WTC11 (cell line): Measurements from ENCODE around the gene GAS2. TPM values are rescaled to one million over a fixed set of nuclear protein-coding genes. Genes with fewer than 3 reads are reported as not detected.

Source experiments
- ATAC-seq: fragments of 200-7000 bp; cut with Tn5 transposase; 2 replicates; pipeline ENCODE4 v1.10.0; 2021; ENCODE audit warnings: mild to moderate bottlenecking, moderate library complexity
- CTCF ChIA-PET: fragments of 300-600 bp; sonication (Branson Sonifier 250); formaldehyde crosslinking; loops from one replicate; lab custom pipeline; 2021; ENCODE audit warnings: antibody characterized with exemption; lab: Charles Lee
- POLR2A ChIA-PET: fragments of 350-600 bp; sonication (Branson Sonifier 250); formaldehyde crosslinking; loops from one replicate; lab custom pipeline; 2021; ENCODE audit warnings: antibody characterized with exemption; lab: Charles Lee
- DNase-seq: peaks from one replicate; pipeline ENCODE4 v3.0.0; 2021; ENCODE audit warnings: low spot score
- H3K27ac Mint-ChIP-seq: 2 replicates; pipeline ENCODE4 v1.8.0; 2021; ENCODE audit warnings: mixed read lengths
- H3K27me3 Mint-ChIP-seq: 2 replicates; pipeline ENCODE4 v1.8.0; 2021; ENCODE audit warnings: low read depth, mild to moderate bottlenecking, moderate library complexity, mixed read lengths
- H3K36me3 Mint-ChIP-seq: 2 replicates; pipeline ENCODE4 v1.8.0; 2021; ENCODE audit warnings: mixed read lengths
- H3K4me1 Mint-ChIP-seq: 2 replicates; pipeline ENCODE4 v1.8.0; 2022; ENCODE audit warnings: mixed read lengths
- H3K4me3 Mint-ChIP-seq: 2 replicates; pipeline ENCODE4 v1.8.0; 2021; ENCODE audit warnings: mild to moderate bottlenecking, moderate library complexity, mixed read lengths
- H3K9me3 Mint-ChIP-seq: 2 replicates; pipeline ENCODE4 v1.8.0; 2021; ENCODE audit warnings: mixed read lengths
- AR ChIP-seq: fragments of 250-450 bp; sonication (Bioruptor Pico); IDR thresholded peaks from 2 replicates; pipeline ENCODE4 v1.9.0; 2021; ENCODE audit warnings: mild to moderate bottlenecking
- ARID4B ChIP-seq: sonication (generic); formaldehyde crosslinking; IDR thresholded peaks from 2 replicates; pipeline ENCODE4 v1.8.0; 2023; ENCODE audit warnings: missing genetic modification reagents, mild to moderate bottlenecking, borderline replicate concordance
- EMX1 ChIP-seq: fragments of 250-450 bp; sonication (Bioruptor Pico); IDR thresholded peaks from 2 replicates; pipeline ENCODE4 v1.8.0; 2021; ENCODE audit warnings: mild to moderate bottlenecking
- FOXP4 ChIP-seq: sonication (generic); formaldehyde crosslinking; IDR thresholded peaks from 2 replicates; pipeline ENCODE4 v1.8.0; 2022; ENCODE audit warnings: mild to moderate bottlenecking, missing genetic modification reagents
- IRF1 ChIP-seq: sonication (generic); formaldehyde crosslinking; IDR thresholded peaks from 2 replicates; pipeline ENCODE4 v1.8.0; 2023; ENCODE audit warnings: missing genetic modification reagents
- IRF2 ChIP-seq: sonication (generic); formaldehyde crosslinking; IDR thresholded peaks from 2 replicates; pipeline ENCODE4 v1.8.0; 2022; ENCODE audit warnings: low read depth, missing genetic modification reagents, borderline replicate concordance
- MAX ChIP-seq: sonication (generic); formaldehyde crosslinking; IDR thresholded peaks from 2 replicates; pipeline ENCODE4 v1.8.0; 2022; ENCODE audit warnings: mild to moderate bottlenecking, missing genetic modification reagents
- NR2C2 ChIP-seq: sonication (generic); formaldehyde crosslinking; IDR thresholded peaks from 2 replicates; pipeline ENCODE4 v1.8.0; 2022; ENCODE audit warnings: mild to moderate bottlenecking, missing genetic modification reagents
- TP53 ChIP-seq: sonication (generic); formaldehyde crosslinking; IDR thresholded peaks from 2 replicates; pipeline ENCODE4 v1.8.1; 2023; ENCODE audit warnings: mild to moderate bottlenecking, missing genetic modification reagents
- USF2 ChIP-seq: sonication (generic); formaldehyde crosslinking; IDR thresholded peaks from 2 replicates; pipeline ENCODE4 v1.8.1; 2023; ENCODE audit warnings: mild to moderate bottlenecking, missing genetic modification reagents, moderate library complexity
- ZBTB21 ChIP-seq: sonication (generic); formaldehyde crosslinking; IDR thresholded peaks from 2 replicates; pipeline ENCODE4 v1.8.1; 2023; ENCODE audit warnings: mild to moderate bottlenecking, missing genetic modification reagents, borderline replicate concordance
- ZNF423 ChIP-seq: fragments of 250-450 bp; sonication (Bioruptor Pico); IDR thresholded peaks from 2 replicates; pipeline ENCODE4 v2.1.2; 2022; ENCODE audit warnings: mild to moderate bottlenecking, moderate library complexity
- ZNF425 ChIP-seq: fragments of 250-450 bp; sonication (Bioruptor Pico); conservative IDR thresholded peaks from 2 replicates; pipeline ENCODE4 v1.9.0; 2021; ENCODE audit warnings: mild to moderate bottlenecking
- ZNF671 ChIP-seq: fragments of 250-450 bp; sonication (Bioruptor Pico); IDR thresholded peaks from 2 replicates; pipeline ENCODE4 v1.8.0; 2021; ENCODE audit warnings: mild to moderate bottlenecking
- total RNA-seq: library from RNA; stranded (reverse); gene quantifications from 3 replicates; pipeline ENCODE4 v1.2.3, GENCODE V29; 2021

Gene GAS2
- total RNA-seq, 1 experiment from 2014 or later, result 1.8 TPM

- Mint-ChIP-seq H3K36me3 (no peaks in the 10 kb centered on the region), H3K9me3 (no peaks in the 10 kb centered on the region), H3K27me3 (no peaks in the 10 kb centered on the region), H3K4me1 (peaks cover 28% of the 10 kb centered on the region), H3K27ac (no peak overlapping the region), H3K4me3 (peak overlapping the region; percentile 96)
- POLR2A ChIA-PET, result interaction anchor here (1.8 kb wide), 1 partner anchor 433 kb away, joined by 5 read pairs; the partner anchor contains the start of gene ANO5
- ATAC-seq, result no peak
- CTCF ChIA-PET, result no interaction called here
- no peak for DNase-seq
- TF ChIP-seq USF2 (CRISPR knock-in tag) (no peak), IRF1 (CRISPR knock-in tag) (no peak), FOXP4 (CRISPR knock-in tag) (no peak), ZBTB21 (CRISPR knock-in tag) (no peak), IRF2 (no peak), MAX (CRISPR knock-in tag) (no peak), ZNF425 (CRISPR knock-in tag) (no peak), ZNF671 (CRISPR knock-in tag) (no peak), EMX1 (no peak), ZNF423 (CRISPR knock-in tag) (no peak), ARID4B (no peak), NR2C2 (CRISPR knock-in tag) (no peak), AR (CRISPR knock-in tag) (no peak), TP53 (CRISPR knock-in tag) (no peak)
Observed at GRCh38 chr11:22626573-22627239, 39.7 kb upstream of the GAS2 start.
